IPS DF 6.9 (cell line): Measurements from ENCODE around the gene LRFN3.
"Not testable (repeated sequence)": the region's sequence is repeated elsewhere in the genome, so short reads cannot be mapped to it uniquely, and the experiment has no call there.

Experiments used
- DNase-seq: peaks from one replicate; pipeline ENCODE4 v3.0.0-alpha.2; 2013; ENCODE audit warnings: low read depth, low spot score
- H3K27ac ChIP-seq: one replicate; pipeline ENCODE4 v1.5.1; 2013; ENCODE audit warnings: low read length, control low read depth
- H3K27me3 ChIP-seq: 2 replicates; pipeline ENCODE4 v1.6.1; 2013; ENCODE audit warnings: mild to moderate bottlenecking, low read length; ENCODE audit not compliant: control insufficient read depth, insufficient read depth
- H3K36me3 ChIP-seq: 2 replicates; pipeline ENCODE4 v1.6.1; 2013; ENCODE audit warnings: low read length; ENCODE audit not compliant: control insufficient read depth, insufficient read depth
- H3K4me1 ChIP-seq: 2 replicates; pipeline ENCODE4 v1.6.1; 2013; ENCODE audit warnings: low read length; ENCODE audit not compliant: control insufficient read depth, insufficient read depth
- H3K4me3 ChIP-seq: 2 replicates; pipeline ENCODE4 v1.5.1; 2013; ENCODE audit warnings: mild to moderate bottlenecking, low read length
- H3K9me3 ChIP-seq: 2 replicates; pipeline ENCODE4 v1.6.1; 2013; ENCODE audit warnings: low read length, inconsistent platforms; ENCODE audit not compliant: control insufficient read depth, insufficient read depth
- WGBS: extraction: QIAGEN DNeasy Blood & Tissue Kit; methylation state at CpG from one replicate; pipeline ENCODE4 v1.1.7; 2013; ENCODE audit warnings: mixed read lengths, missing lambda C conversion rate; ENCODE audit not compliant: insufficient read length, insufficient coverage; 5-methylcytosine and 5-hydroxymethylcytosine counted together

Gene LRFN3

DNA sequence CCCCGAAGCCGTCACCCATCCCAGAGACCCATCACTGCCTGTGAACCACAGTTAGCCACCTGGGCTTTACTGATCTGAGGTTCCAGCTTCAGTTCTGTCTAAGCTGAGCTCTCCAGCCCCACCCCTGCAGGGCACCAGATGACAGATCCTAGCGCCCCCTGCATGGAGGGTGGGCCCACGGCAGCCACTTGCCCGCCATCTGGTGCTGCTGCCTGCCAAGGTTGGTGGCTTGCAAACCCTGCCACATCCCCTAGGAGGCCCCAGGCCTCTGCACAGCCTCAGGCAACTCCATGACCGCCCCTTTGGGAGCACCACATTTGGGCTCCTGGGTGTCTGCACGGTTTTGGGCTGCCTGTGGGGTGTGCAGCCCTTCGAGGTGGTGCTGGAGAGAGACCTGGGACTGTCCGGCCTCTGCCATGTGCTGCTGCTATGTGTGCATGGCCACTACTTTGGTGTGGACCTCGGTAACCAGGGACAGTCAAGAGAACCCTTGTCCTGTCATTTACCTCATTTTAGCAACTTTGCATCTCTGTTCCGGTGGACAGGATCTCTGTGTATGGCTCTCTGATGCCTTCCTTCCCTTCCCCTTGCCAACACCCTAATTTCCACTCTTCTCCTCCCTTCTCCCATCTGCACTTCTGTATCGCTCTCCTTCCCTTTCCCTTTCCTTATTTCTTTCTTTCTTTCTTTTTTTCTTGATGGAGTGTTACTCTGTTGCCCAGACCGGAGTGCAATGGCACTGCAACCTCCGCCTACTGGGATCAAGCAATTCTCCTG, 41.5 kb downstream of the LRFN3 start:
- peaks cover 2% of the 10 kb centered on the region; the same call in 1 of the 2 replicates for H3K4me1 ChIP-seq
- H3K27me3 ChIP-seq = no peaks in the 10 kb centered on the region
- H3K27ac ChIP-seq = no peak overlapping the region
- DNase-seq = peak; percentile 63
- no peaks in the 10 kb centered on the region for H3K36me3 ChIP-seq
- H3K9me3 ChIP-seq = no peaks in the 10 kb centered on the region
- no peak overlapping the region for H3K4me3 ChIP-seq
- WGBS = 100% methylated on average over 1 of the region's 14 CpGs

DNA sequence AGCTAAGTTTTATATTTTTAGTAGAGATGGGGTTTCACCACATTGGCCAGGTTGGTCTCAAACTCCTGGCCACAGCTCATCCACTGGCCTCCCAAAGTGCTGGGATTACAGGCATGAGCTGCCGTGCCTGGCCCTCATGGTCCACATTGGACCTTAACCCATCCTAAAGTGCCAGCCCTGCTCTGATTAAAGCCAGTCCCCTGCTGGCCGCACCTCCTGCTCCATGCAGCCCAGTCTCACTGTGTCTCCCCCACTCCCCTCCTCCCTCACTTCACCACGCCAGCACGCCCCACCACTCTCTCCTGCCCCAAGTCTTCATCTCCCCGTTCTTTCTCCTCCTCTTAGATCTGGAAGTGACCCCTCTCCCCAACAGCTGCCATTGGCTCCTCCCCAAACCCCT, 42.1 kb downstream of the LRFN3 start:
- DNase-seq = no peak
- Histone ChIP-seq H3K27ac (no peak overlapping the region), H3K9me3 (no peaks in the 10 kb centered on the region), H3K4me1 (peaks cover 2% of the 10 kb centered on the region; the same call in 1 of the 2 replicates), H3K36me3 (no peaks in the 10 kb centered on the region), H3K4me3 (no peak overlapping the region), H3K27me3 (no peaks in the 10 kb centered on the region)
- WGBS = no CpG with 5 or more reads among the region's 5 CpGs

DNA sequence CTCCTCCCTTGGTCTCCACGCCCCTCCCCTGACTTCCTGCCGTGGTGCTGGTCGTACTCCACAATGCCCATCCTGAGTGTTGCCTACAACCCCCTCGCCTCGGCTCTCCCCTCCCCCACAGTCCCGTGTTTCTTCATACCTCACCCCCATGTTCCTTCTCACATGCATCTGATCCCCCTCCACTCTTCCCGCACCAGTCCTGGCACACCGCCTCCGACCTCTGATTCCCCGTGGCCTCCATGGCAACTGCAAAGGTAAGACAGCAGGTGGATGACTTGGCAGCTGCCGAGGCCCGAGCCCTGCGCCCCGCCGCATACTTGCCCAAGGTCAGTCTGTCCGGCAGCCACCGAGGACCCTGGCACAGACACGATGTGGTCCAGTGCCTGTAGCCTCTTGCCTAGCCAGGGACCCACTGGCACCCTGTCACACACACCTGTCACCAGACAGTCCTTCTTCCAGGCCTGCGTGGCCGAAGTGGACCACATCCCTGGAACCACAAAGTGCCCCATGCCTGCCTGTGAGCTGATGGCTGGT, 42.7 kb downstream of the LRFN3 start:
- Histone ChIP-seq H3K4me3 (no peak overlapping the region), H3K36me3 (no peaks in the 10 kb centered on the region), H3K27ac (no peak overlapping the region), H3K27me3 (no peaks in the 10 kb centered on the region), H3K4me1 (peaks cover 2% of the 10 kb centered on the region; the same call in 1 of the 2 replicates), H3K9me3 (no peaks in the 10 kb centered on the region)
- no CpG with 5 or more reads among the region's 20 CpGs for WGBS
- DNase-seq = no peak

DNA sequence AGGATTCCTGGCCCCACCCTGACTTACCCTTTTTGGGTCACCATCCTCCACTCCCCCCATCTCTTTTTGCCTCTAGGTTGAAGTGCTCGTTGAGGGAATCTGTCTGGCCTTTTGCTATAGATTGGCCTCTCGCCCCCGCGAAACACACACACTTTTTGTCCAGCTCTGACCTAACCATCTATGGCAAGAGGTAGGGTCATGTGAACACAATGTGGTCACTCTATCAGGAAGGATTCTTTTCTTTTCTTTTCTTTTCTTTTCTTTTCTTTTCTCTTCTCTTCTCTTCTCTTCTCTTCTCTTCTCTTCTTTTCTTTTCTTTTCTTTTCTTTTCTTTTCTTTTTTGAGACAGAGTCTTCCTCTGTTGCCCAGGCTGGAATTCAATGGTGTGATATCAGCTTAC, 44.8 kb downstream of the LRFN3 start:
- not testable (repeated sequence) for H3K36me3 ChIP-seq, DNase-seq, H3K9me3 ChIP-seq, H3K4me1 ChIP-seq, H3K4me3 ChIP-seq, H3K27ac ChIP-seq, H3K27me3 ChIP-seq
- WGBS = no CpG with 5 or more reads among the region's 4 CpGs

DNA sequence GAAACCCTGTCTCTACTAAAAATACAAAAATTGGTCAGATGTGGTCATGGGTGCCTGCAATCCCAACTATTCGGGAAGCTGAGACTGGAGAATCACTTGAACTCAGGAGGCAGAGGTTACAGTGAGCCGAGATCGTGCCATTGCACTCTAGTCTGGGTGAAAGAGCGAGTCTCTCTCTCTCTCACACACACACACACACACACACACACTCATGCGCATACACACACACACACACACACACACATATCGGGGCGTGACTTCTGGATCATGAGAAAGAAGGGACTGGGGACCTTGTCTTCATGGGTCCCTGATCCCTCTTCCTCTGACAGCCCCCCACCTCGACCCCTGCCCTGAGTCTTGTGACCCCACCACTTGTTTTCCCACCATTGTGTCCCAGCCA, 47.0 kb downstream of the LRFN3 start:
- Histone ChIP-seq H3K9me3 (no peaks in the 10 kb centered on the region), H3K27ac (no peak overlapping the region), H3K4me3 (no peak overlapping the region), H3K4me1 (peaks cover 2% of the 10 kb centered on the region; the same call in 1 of the 2 replicates), H3K36me3 (no peaks in the 10 kb centered on the region), H3K27me3 (no peaks in the 10 kb centered on the region)
- no CpG with 5 or more reads among the region's 8 CpGs for WGBS
- no peak for DNase-seq

DNA sequence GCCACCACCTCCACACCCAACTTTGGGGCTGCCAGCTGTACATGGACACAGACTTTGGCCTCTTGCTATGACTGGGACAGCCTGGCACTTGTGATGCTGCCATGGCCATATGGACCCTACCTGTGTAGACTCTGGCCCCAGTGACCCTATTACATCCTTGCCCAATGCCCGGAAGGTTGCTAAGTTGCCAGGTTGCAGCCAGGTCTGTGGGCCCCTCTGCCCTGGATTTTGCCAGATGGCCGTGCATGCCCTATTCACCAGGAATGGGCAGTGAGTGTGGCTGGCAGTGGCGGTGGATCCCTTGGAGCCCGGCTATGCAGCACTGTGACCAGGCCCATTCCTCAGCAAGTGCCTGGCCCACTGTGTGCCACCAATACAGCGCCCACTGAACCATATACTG, 49.9 kb downstream of the LRFN3 start:
- H3K4me3 ChIP-seq = no peak overlapping the region
- no peaks in the 10 kb centered on the region for H3K36me3 ChIP-seq
- no peaks in the 10 kb centered on the region for H3K4me1 ChIP-seq
- no peak for DNase-seq
- H3K27ac ChIP-seq = no peak overlapping the region
- H3K27me3 ChIP-seq = no peaks in the 10 kb centered on the region
- H3K9me3 ChIP-seq = no peaks in the 10 kb centered on the region
- no CpG with 5 or more reads among the region's 5 CpGs for WGBS

DNA sequence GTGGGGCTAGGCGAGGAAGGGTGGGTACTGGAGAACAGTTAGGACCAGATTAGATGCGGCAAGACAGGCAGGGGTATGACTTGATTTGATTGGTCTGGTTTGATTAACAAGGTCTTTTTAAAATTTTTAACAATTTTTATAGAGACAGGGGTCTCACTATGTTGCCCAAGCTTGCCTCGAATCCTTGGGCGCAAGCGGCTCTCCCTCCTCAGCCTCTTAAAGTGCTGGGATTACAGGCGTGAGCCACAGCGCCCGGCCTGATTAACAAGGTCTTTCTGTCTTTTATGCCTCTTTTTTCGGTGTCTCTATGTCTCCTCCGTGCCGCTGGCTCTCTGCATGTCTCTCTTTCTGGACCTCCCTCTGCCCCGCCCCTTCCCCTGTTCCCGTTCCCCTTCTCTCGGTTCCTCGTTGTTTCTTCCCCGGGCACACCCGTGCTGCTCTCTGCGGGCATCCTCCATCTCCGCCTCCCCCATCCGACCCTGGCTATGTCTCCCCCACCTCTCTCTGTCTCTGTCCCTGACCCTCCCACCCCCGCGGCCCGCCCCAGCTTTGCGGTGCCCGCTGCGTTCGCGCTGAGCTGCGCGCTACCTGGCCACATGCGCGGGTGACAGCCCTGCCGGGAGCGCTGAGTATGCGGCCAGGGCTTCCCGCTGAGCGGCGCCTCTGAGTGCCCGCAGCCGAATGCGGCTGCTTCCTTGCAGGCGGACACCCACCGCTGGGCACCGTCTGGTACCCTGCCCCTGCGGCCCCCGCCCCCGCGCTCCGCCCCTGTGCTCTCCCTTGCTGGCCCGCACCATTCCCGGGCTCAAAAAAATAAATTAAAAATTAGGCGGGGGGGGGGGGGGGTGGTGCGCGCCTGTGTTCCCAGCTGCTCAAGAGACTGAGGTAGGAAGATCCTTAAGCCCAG, 50.7 kb downstream of the LRFN3 start:
- no peaks in the 10 kb centered on the region for H3K27me3 ChIP-seq
- no peak for DNase-seq
- WGBS = no CpG with 5 or more reads among the region's 54 CpGs

DNA sequence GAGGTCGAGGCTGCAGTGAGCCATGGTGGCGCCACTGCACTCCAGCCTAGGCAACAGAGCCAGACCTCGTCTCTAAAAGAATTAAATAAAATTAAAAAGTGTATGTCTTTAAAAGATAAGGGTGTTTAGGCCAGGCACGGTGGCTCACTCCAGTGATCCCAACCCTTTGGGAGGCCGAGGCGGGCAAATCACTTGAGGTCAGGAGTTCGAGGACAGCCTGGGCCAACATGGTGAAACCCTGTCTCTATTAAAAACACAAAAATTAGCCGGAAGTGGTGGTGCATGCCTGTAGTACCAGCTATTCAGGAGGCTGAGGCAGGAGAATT, 51.4 kb downstream of the LRFN3 start:
- Histone ChIP-seq H3K27me3 (no peaks in the 10 kb centered on the region), H3K4me3 (no peak overlapping the region; the same call in 1 of the 2 replicates), H3K9me3 (no peaks in the 10 kb centered on the region), H3K27ac (no peak overlapping the region), H3K4me1 (no peaks in the 10 kb centered on the region), H3K36me3 (no peaks in the 10 kb centered on the region)
- WGBS = no CpG with 5 or more reads among the region's 8 CpGs
- no peak for DNase-seq

More for the DNA sequence above, 50.7 kb downstream of the LRFN3 start:
- Histone ChIP-seq H3K36me3 (no peaks in the 10 kb centered on the region), H3K4me3 (peak overlapping the region; percentile 34; the same call in 1 of the 2 replicates), H3K9me3 (no peaks in the 10 kb centered on the region), H3K27ac (no peak overlapping the region), H3K4me1 (no peaks in the 10 kb centered on the region)

DNA sequence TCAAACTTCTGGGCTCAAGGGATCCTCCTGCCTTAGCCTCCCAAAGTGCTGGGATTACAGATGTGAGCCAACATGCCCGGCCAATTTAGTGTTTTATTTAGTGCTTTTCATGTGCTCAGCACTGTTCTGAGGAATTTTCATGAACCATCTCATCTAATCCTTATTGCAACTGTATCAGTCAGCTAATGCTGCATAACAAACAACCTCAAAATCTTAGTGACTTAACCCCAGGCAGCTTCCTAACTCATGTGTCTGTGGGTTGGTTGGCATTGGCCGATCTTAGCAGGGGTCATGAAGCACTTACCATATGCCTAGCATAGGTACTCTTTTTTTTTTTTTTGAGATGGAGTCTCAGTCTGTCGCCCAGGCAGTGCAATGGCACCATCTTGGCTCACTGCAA, 52.6 kb downstream of the LRFN3 start:
- Histone ChIP-seq H3K4me3 (no peak overlapping the region), H3K36me3 (no peaks in the 10 kb centered on the region), H3K4me1 (no peaks in the 10 kb centered on the region), H3K27me3 (no peaks in the 10 kb centered on the region), H3K9me3 (no peaks in the 10 kb centered on the region), H3K27ac (no peak overlapping the region)
- no peak for DNase-seq
- no CpG with 5 or more reads among the region's 3 CpGs for WGBS

DNA sequence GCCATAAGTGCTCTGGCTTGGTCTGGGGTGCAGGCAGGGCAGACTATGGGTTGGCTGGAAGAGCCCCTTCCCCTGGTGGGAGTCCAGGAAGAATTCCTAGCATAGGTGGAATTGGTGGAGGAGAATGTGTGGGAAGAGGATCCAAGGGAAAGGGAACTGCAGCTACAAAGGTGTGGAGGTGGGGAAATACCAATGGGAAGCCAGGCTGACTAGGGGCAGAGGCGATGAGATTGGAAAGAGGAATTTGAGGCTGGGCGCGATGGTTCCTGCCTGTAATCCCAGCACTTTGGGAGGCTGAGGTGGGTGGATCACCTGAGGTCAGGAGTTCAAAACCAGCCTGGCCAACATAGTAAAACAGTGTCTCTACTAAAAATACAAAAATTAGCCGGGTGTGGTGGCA, 54.0 kb downstream of the LRFN3 start:
- Histone ChIP-seq H3K36me3 (no peaks in the 10 kb centered on the region), H3K4me3 (no peak overlapping the region), H3K27me3 (no peaks in the 10 kb centered on the region), H3K9me3 (no peaks in the 10 kb centered on the region), H3K4me1 (no peaks in the 10 kb centered on the region), H3K27ac (no peak overlapping the region)
- WGBS = no CpG with 5 or more reads among the region's 4 CpGs
- no peak for DNase-seq
